HL-60 (cell line): ENCODE data around the gene ESYT2.
A peak's percentile ranks its signal among the peaks of the same experiment; 100 is the strongest.

Source experiments
- DNase-seq, 2 experiments: peaks; one replicate each; pipeline ENCODE4 v3.0.0-alpha.2; 2010 to 2020; ENCODE audit warnings: low read depth in 1 of 2, low spot score in 1 of 2
- H3K27ac ChIP-seq: fragments of 250-450 bp; sonication (Bioruptor Pico); replicated peaks from 2 replicates; pipeline ENCODE4 v1.5.1; 2020; ENCODE audit warnings: mild to moderate bottlenecking, moderate library complexity
- H3K27me3 ChIP-seq: fragments of 250-450 bp; sonication (Bioruptor Pico); 2 replicates; pipeline ENCODE4 v1.5.1; 2021; ENCODE audit warnings: mild to moderate bottlenecking, moderate library complexity; ENCODE audit not compliant: insufficient read depth, poor library complexity, severe bottlenecking
- H3K4me3 ChIP-seq: replicated peaks from 2 replicates; pipeline ENCODE4 v1.5.1; 2011; ENCODE audit warnings: mild to moderate bottlenecking, control low read depth, low read length; ENCODE audit not compliant: insufficient read depth
- CTCF ChIP-seq: IDR thresholded peaks from one replicate; pipeline ENCODE4 v1.5.1; 2011; ENCODE audit warnings: low read length, control low read depth, inconsistent platforms; ENCODE audit not compliant: insufficient read depth
- GABPA ChIP-seq: IDR thresholded peaks from 2 replicates; pipeline ENCODE4 v1.6.1; 2012; ENCODE audit warnings: low read depth
- POLR2AphosphoS5 ChIP-seq: IDR thresholded peaks from 2 replicates; pipeline ENCODE4 v1.6.1; 2012; ENCODE audit warnings: low read depth
- SPI1 ChIP-seq: IDR thresholded peaks from 2 replicates; pipeline ENCODE4 v1.6.1; 2012; ENCODE audit warnings: low read depth, mild to moderate bottlenecking, borderline replicate concordance
- TF ChIP-seq, protein P1 (sequence below): IDR thresholded peaks from 2 replicates; pipeline ENCODE4 v1.6.1; 2012; ENCODE audit warnings: low read depth; ENCODE audit not compliant: insufficient replicate concordance

ESYT2 gene

DNA sequence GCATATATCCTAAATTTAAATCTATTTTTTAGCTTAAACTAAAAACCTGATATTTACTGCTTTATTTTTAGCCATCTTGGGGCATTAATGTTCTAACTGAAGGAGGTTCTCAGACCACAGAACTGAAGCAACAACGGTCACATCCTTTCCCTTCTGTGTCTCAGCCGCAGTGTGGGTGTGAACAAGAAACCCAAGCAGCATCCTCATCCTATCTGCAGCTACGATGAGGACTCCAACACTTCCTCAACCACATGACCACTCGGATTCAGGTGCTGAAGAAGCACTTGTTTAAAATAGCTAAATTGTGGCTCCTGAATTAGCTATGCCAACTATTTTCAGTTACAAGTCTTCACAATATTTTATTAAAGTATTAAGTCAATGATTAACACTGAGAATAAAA is 5.3 kb downstream of the ESYT2 start:
- no peak overlapping the region for H3K4me3 ChIP-seq
- DNase-seq, result peak; percentile 85 to 92
- H3K27me3 ChIP-seq, result no peaks in the 10 kb centered on the region
- H3K27ac ChIP-seq, result peak overlapping the region; percentile 84
- TF ChIP-seq SPI1 (peak; percentile 69), GABPA (no peak), POLR2AphosphoS5 (peak; percentile 84)
- TF ChIP-seq, protein P1, sequence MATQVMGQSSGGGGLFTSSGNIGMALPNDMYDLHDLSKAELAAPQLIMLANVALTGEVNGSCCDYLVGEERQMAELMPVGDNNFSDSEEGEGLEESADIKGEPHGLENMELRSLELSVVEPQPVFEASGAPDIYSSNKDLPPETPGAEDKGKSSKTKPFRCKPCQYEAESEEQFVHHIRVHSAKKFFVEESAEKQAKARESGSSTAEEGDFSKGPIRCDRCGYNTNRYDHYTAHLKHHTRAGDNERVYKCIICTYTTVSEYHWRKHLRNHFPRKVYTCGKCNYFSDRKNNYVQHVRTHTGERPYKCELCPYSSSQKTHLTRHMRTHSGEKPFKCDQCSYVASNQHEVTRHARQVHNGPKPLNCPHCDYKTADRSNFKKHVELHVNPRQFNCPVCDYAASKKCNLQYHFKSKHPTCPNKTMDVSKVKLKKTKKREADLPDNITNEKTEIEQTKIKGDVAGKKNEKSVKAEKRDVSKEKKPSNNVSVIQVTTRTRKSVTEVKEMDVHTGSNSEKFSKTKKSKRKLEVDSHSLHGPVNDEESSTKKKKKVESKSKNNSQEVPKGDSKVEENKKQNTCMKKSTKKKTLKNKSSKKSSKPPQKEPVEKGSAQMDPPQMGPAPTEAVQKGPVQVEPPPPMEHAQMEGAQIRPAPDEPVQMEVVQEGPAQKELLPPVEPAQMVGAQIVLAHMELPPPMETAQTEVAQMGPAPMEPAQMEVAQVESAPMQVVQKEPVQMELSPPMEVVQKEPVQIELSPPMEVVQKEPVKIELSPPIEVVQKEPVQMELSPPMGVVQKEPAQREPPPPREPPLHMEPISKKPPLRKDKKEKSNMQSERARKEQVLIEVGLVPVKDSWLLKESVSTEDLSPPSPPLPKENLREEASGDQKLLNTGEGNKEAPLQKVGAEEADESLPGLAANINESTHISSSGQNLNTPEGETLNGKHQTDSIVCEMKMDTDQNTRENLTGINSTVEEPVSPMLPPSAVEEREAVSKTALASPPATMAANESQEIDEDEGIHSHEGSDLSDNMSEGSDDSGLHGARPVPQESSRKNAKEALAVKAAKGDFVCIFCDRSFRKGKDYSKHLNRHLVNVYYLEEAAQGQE, result no peak

- no peaks in the 10 kb centered on the region for H3K27me3 ChIP-seq
- peak overlapping the region; percentile 80 for H3K27ac ChIP-seq
- DNase-seq, result peak in 1 of 2 experiments; percentile 11
- TF ChIP-seq CTCF (no peak), SPI1 (no peak), GABPA (no peak), POLR2AphosphoS5 (no peak)
- TF ChIP-seq, protein P1, result no peak
- no peak overlapping the region for H3K4me3 ChIP-seq
These were observed 7.9 kb downstream of the ESYT2 start for GRCh38 chr7:158821171-158822031.

GRCh38 chr7:158820656-158821055 is 8.7 kb downstream of the ESYT2 start:
- TF ChIP-seq, protein P1, result no peak
- TF ChIP-seq GABPA (no peak), CTCF (no peak), SPI1 (no peak), POLR2AphosphoS5 (no peak)
- H3K27ac ChIP-seq, result peak overlapping the region; percentile 80
- no peaks in the 10 kb centered on the region for H3K27me3 ChIP-seq
- H3K4me3 ChIP-seq, result no peak overlapping the region
- no peak for DNase-seq
